ENCODE results near the gene TUBGCP5. TPM values are rescaled to one million over a fixed set of nuclear protein-coding genes. Genes with fewer than 3 reads are reported as not detected.
"Not testable (repeated sequence)": the region's sequence is repeated elsewhere in the genome, so short reads cannot be mapped to it uniquely, and the experiment has no call there.

Gene TUBGCP5
- total and polyA plus RNA-seq, 2 donors: 9.3 to 19.7 TPM

DNA sequence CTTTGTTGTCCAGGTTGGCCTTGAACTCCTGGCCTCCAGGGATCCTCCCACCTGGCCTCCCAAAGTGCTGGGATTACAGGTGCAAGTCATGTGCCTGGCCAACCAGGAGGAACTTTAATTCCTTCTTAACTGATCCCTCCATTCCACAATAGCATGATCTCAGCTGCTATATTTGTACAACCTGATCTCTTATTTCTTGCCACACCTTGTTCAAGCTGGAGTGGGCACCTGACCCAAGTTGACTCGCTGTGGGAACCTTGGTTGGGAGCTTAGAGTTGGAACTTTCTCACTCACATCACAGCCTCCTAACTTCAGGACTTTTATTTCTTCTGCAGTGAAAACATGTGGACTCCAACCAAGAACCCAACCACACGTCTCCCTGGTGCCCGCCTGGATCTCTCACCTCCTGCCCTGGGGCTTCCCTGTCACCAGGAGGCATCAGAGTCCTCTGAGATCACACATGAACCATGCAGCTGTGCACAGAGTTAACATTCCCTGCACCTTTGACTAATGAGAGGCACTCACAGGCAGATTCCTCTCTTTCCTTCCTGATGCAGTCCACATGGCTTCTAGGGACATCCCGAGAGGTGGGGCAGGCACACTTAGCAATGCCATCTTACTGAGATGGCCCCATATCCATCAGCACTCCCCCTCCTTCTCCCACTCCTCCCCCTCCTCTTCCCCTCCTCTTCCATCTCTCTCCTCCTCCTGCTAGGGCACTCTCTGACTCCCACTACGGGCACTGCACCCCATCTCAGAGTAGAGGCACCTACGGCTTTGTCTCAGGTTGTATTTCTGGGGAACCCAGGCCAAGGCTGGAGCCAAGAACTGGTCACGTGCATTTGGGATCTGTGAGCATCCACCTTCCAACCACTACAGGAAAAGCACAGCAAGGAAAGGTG is 49.5 kb downstream of the TUBGCP5 start:
- Histone ChIP-seq H3K27me3 (ENCODE audit: control insufficient read depth in 2 of 2, insufficient read depth in 1 of 2, low read length in 1 of 2) (no peaks in the 10 kb centered on the region), H3K4me3 (ENCODE audit: low read length in 2 of 2) (no peak overlapping the region), H3K9me3 (ENCODE audit: control insufficient read depth in 2 of 2, insufficient read depth in 1 of 2, low read length in 1 of 2) (no peaks in the 10 kb centered on the region), H3K27ac (ENCODE audit: low read depth in 1 of 2, low read length in 1 of 2) (no peak overlapping the region), H3K4me1 (ENCODE audit: control insufficient read depth in 2 of 2, insufficient read depth in 2 of 2, low read length in 2 of 2) (no peaks in the 10 kb centered on the region), H3K36me3 (ENCODE audit: control insufficient read depth in 2 of 2, insufficient read depth in 2 of 2, low read length in 1 of 2) (no peaks in the 10 kb centered on the region)
- WGBS: 94% methylated on average over 7 of the region's 7 CpGs
- DNase-seq (ENCODE audit: low read depth in 6 of 9, low spot score in 9 of 9): no peak

DNA sequence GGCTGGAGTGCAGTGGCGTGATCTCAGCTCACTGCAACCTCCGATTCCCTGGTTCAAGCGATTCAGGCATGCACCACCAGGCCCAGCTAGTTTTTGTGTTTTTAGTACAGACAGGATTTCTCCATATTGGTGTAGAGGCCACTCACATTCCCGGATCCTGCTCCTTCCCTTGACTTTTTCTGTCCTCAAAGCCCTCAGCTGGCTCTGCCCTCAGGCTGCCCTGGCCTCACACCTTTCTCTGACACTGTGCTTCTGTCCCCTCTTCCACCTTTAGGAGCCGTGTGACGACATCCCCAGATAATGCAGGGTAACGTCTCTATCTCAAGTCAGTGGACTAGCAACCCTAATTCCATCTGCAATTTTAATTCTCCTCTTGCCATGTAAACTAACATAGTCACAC is 50.6 kb downstream of the TUBGCP5 start:
- no peaks in the 10 kb centered on the region for H3K4me1 ChIP-seq (ENCODE audit: control insufficient read depth in 2 of 2, insufficient read depth in 2 of 2, low read length in 2 of 2)
- no peaks in the 10 kb centered on the region for H3K9me3 ChIP-seq (ENCODE audit: control insufficient read depth in 2 of 2, insufficient read depth in 1 of 2, low read length in 1 of 2)
- H3K36me3 ChIP-seq (ENCODE audit: control insufficient read depth in 2 of 2, insufficient read depth in 2 of 2, low read length in 1 of 2): no peaks in the 10 kb centered on the region
- no peak overlapping the region for H3K4me3 ChIP-seq (ENCODE audit: low read length in 2 of 2)
- no peak for DNase-seq (ENCODE audit: low read depth in 6 of 9, low spot score in 9 of 9)
- H3K27ac ChIP-seq (ENCODE audit: low read depth in 1 of 2, low read length in 1 of 2): no peak overlapping the region
- 97% methylated on average over 7 of the region's 7 CpGs for WGBS
- no peaks in the 10 kb centered on the region for H3K27me3 ChIP-seq (ENCODE audit: control insufficient read depth in 2 of 2, insufficient read depth in 1 of 2, low read length in 1 of 2)

DNA sequence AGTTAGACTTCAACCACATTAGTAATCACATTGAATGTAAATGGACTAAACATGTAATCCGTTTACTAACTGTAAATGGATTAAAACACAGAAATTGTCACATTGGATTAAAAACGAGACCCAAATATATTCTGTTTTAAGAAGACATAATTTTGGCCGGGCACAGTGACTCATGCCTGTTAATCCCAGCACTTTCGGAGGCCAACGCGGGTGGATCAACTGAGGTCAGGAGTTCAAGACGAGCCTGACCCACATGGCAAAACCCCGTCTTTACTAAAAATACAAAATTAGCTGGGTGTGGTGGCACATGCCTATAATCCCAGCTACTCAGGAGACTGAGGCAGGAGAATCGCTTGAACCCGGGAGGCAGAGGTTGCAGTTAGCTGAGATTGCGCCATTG is 57.4 kb downstream of the TUBGCP5 start:
- not testable (repeated sequence) for H3K4me3 ChIP-seq (ENCODE audit: low read length in 2 of 2); H3K27ac ChIP-seq (ENCODE audit: low read depth in 1 of 2, low read length in 1 of 2); H3K36me3 ChIP-seq (ENCODE audit: control insufficient read depth in 2 of 2, insufficient read depth in 2 of 2, low read length in 1 of 2); H3K9me3 ChIP-seq (ENCODE audit: control insufficient read depth in 2 of 2, insufficient read depth in 1 of 2, low read length in 1 of 2); DNase-seq (ENCODE audit: low read depth in 6 of 9, low spot score in 9 of 9); H3K4me1 ChIP-seq (ENCODE audit: control insufficient read depth in 2 of 2, insufficient read depth in 2 of 2, low read length in 2 of 2)
- 97% methylated on average over 11 of the region's 11 CpGs for WGBS
- H3K27me3 ChIP-seq (ENCODE audit: control insufficient read depth in 2 of 2, insufficient read depth in 1 of 2, low read length in 1 of 2): peaks cover 29 to 39% of the 10 kb centered on the region in 2 donors

DNA sequence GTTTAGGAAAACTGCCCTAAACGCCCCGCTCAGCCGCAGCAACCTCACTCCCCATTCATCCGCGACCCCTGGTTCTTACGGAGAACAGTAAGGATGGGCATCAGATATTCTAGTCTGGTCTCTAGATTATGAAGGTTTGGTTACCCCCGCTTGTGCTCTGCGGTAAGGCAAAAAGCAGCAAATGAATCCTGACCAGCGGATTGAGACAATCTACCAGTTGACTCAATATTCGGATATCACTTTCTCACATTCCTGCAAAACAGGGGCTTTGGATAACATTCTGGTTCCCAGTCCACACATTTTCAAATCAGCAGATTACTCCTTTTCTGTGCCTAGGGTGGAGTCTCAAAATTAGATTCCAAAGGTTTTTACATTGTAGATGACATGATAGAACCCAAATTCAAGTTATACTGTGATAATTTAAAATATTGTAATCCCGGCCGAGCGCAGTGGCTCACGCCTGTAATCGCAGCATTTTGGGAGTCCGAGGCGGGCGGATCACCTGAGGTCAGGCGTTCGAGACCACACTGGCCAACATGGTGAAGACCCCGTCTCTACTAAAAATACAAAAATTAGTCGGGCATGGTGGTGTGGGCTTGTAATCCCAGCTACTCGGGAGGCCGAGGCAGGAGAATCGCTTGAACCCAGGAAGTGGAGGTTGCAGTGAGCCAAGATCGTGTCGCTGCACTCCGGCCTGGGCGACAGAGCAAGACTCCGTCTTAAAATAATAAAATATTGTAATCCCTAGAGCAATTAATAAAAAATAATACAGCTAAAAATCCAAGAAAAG is 58.1 kb downstream of the TUBGCP5 start:
- no peaks in the 10 kb centered on the region for H3K9me3 ChIP-seq (ENCODE audit: control insufficient read depth in 2 of 2, insufficient read depth in 1 of 2, low read length in 1 of 2)
- H3K27ac ChIP-seq (ENCODE audit: low read depth in 1 of 2, low read length in 1 of 2): no peak overlapping the region
- peaks cover 29 to 39% of the 10 kb centered on the region in 2 donors for H3K27me3 ChIP-seq (ENCODE audit: control insufficient read depth in 2 of 2, insufficient read depth in 1 of 2, low read length in 1 of 2)
- H3K4me3 ChIP-seq (ENCODE audit: low read length in 2 of 2): peak overlapping the region; percentile 24 to 47
- no peak for DNase-seq (ENCODE audit: low read depth in 6 of 9, low spot score in 9 of 9)
- WGBS: 74% methylated on average over 30 of the region's 30 CpGs
- H3K4me1 ChIP-seq (ENCODE audit: control insufficient read depth in 2 of 2, insufficient read depth in 2 of 2, low read length in 2 of 2): peaks cover 2 to 6% of the 10 kb centered on the region in 2 donors
- H3K36me3 ChIP-seq (ENCODE audit: control insufficient read depth in 2 of 2, insufficient read depth in 2 of 2, low read length in 1 of 2): no peaks in the 10 kb centered on the region

DNA sequence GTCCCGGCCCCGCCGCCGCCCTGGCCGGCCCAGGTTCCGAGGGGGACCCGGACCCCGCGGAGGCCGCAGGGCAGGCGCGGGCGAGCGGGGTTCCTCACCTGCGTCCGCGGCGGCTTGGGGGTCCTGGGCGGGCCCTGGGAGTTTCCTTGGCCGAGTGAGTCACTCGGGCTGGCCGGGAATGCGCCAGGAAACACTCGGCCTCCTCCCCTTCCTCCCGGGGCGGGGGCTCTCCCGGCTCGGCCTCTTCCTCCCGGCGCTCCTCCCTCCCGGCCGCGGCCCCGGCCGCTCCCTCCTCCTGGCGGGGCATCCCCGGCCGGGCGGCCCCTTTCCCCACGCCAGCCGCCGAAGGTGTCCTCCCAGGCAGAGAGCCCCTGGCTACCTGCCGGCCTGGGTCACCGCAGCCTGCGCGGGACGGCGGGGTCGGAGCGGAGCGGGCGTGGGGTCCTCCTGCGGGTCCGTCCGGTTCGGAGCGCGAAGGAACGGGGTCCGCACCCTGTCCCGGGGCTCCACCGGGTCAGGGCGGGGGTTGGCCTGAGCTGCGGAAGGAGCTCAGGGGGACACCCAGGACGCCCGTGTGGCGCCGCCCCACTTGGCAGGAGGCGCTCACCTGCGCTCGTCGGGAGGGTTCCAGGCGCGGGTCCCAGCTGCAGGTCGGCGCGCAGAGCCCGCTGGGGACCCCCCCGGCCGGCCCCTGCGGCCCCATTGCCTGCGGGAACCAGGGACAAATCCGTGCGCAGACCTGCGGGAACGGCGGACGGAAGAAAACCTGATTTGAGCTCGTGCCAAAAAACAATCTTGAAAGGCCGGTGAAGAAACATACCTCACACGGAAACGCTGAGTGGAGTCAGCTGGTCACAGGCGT is 58.9 kb downstream of the TUBGCP5 start, which contains the start of gene CYFIP1:
TSS of gene CYFIP1 (minus strand) at position 180 of the 862 bp plus-strand sequence. CDS start 33,083 bp downstream, outside the sequence.
- no peaks in the 10 kb centered on the region for H3K36me3 ChIP-seq (ENCODE audit: control insufficient read depth in 2 of 2, insufficient read depth in 2 of 2, low read length in 1 of 2)
- H3K9me3 ChIP-seq (ENCODE audit: control insufficient read depth in 2 of 2, insufficient read depth in 1 of 2, low read length in 1 of 2): no peaks in the 10 kb centered on the region
- H3K4me3 ChIP-seq (ENCODE audit: low read length in 2 of 2): peak within 1 kb of the TSS; percentile 28 to 47
- H3K27me3 ChIP-seq (ENCODE audit: control insufficient read depth in 2 of 2, insufficient read depth in 1 of 2, low read length in 1 of 2): peaks cover 29 to 39% of the 10 kb centered on the region in 2 donors
- H3K4me1 ChIP-seq (ENCODE audit: control insufficient read depth in 2 of 2, insufficient read depth in 2 of 2, low read length in 2 of 2): peaks cover 2 to 6% of the 10 kb centered on the region in 2 donors
- peak in 1 of 9 donors; percentile 28 for DNase-seq (ENCODE audit: low read depth in 6 of 9, low spot score in 9 of 9)
- 1% methylated on average over 92 of the region's 93 CpGs for WGBS
- H3K27ac ChIP-seq (ENCODE audit: low read depth in 1 of 2, low read length in 1 of 2): peak within 1 kb of the TSS in 1 of 2 donors; percentile 36

DNA sequence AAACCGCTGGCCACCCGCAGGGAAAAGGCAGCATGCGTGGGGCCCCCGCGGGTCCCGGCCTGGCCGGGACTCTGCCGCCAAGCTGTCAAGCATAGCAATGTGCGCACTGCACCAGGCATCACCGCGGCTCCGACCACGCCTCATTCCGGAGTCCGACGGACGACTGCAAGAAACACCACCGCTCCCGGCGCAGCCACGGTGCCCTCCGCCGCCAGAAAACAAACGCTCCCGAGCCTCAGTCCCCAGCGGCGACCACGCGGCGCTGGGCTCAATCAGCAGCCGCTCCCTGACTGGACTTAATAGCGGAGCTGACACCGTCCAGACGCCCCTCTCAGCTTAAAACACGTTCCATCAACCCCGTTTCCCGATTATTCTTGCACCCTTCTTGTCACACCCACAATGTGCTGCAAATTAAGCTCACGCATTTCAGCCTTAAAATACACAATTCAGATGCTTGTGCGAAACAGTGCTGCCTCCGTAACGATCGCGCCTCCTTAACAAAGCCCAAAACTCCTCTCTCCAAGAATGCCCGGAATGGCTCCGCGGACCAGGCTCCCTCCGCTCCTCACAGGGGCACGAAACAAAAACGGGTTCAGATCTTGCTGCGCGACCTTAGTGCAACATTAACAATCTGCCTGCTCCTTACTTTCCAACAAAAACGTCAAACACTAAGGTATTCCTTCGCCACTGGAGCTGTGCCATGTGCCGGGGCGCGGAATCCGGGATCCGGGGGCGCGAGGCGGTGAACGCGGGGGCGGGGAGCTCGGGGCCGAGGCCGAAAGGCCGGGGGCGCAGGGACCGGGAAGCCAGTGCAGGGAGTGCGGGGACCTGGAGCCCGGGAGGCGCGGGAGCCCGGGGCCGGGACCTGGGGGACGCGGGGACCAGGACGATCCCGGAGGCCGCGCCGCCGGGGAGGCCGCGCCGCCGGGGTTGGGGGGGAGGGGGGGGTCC is 59.9 kb downstream of the TUBGCP5 start:
- peak overlapping the region; percentile 28 to 47 for H3K4me3 ChIP-seq (ENCODE audit: low read length in 2 of 2)
- H3K4me1 ChIP-seq (ENCODE audit: control insufficient read depth in 2 of 2, insufficient read depth in 2 of 2, low read length in 2 of 2): peaks cover 2 to 6% of the 10 kb centered on the region in 2 donors
- no peaks in the 10 kb centered on the region for H3K36me3 ChIP-seq (ENCODE audit: control insufficient read depth in 2 of 2, insufficient read depth in 2 of 2, low read length in 1 of 2)
- no peaks in the 10 kb centered on the region for H3K9me3 ChIP-seq (ENCODE audit: control insufficient read depth in 2 of 2, insufficient read depth in 1 of 2, low read length in 1 of 2)
- peak overlapping the region in 1 of 2 donors; percentile 18 for H3K27ac ChIP-seq (ENCODE audit: low read depth in 1 of 2, low read length in 1 of 2)
- no peak for DNase-seq (ENCODE audit: low read depth in 6 of 9, low spot score in 9 of 9)
- H3K27me3 ChIP-seq (ENCODE audit: control insufficient read depth in 2 of 2, insufficient read depth in 1 of 2, low read length in 1 of 2): peaks cover 29 to 39% of the 10 kb centered on the region in 2 donors
- 1% methylated on average over 88 of the region's 88 CpGs for WGBS

DNA sequence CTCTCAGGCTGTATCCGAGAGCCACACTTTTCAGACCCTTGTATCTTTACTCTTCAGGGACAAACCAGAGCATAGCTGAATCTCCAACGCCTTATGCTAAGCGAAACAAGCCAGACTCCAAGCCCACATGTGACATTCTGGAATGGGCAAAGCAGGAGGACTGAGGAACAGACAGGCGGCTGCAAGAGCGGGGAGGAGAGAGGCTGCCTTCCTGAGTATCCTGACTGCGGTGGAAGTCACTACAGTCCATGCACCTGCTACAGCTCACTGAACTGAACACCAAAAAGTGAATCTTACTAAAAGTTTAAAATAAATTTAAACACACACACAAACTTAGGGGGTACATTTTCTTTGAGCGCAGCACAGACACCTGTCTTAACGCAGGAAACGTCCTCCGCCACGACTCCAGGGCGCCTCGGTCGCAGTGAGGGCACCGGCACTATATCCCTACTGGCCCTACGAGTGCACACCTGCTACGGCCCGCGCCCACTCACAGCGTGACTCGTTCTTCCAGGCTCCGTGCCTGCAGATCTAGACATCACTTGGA is 60.6 kb downstream of the TUBGCP5 start:
- H3K27me3 ChIP-seq (ENCODE audit: control insufficient read depth in 2 of 2, insufficient read depth in 1 of 2, low read length in 1 of 2): peaks cover 29 to 39% of the 10 kb centered on the region in 2 donors
- WGBS: 21% methylated on average over 22 of the region's 22 CpGs
- no peak for DNase-seq (ENCODE audit: low read depth in 6 of 9, low spot score in 9 of 9)
- no peaks in the 10 kb centered on the region for H3K9me3 ChIP-seq (ENCODE audit: control insufficient read depth in 2 of 2, insufficient read depth in 1 of 2, low read length in 1 of 2)
- H3K4me3 ChIP-seq (ENCODE audit: low read length in 2 of 2): peak overlapping the region; percentile 28 to 47
- no peaks in the 10 kb centered on the region for H3K36me3 ChIP-seq (ENCODE audit: control insufficient read depth in 2 of 2, insufficient read depth in 2 of 2, low read length in 1 of 2)
- peaks cover 2 to 6% of the 10 kb centered on the region in 2 donors for H3K4me1 ChIP-seq (ENCODE audit: control insufficient read depth in 2 of 2, insufficient read depth in 2 of 2, low read length in 2 of 2)
- H3K27ac ChIP-seq (ENCODE audit: low read depth in 1 of 2, low read length in 1 of 2): no peak overlapping the region

Data from thymus (tissue), 11 donors.